NCI-H2227 (cell line): Measurements from ENCODE around the gene MACROD2.

Experiments used
- DNase-seq: peaks from one replicate; lab custom pipeline; 2025; ENCODE audit not compliant: unreplicated experiment; lab: John Stamatoyannopoulos, UW

MACROD2 gene

DNA sequence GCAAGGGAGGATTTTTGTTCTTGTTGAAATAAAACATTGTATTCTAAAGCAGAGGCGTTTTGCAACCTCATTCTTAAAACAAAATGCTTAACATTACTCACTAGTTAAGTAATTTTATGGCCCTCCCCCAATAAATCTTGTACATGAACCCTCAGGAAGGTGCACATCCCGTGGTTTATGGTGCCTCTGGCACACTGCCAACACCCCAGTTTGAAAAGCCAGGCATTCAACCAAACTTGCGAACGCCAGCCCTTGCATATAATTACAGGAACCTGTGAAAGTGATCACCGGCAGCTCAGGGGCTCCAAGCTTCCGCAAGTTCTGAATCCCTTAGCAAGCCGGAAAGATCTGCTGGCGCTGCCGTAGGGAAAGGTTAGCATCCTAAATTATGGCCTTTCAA is 1451.1 kb downstream of the MACROD2 start:
- peak; percentile 19 for DNase-seq

DNA sequence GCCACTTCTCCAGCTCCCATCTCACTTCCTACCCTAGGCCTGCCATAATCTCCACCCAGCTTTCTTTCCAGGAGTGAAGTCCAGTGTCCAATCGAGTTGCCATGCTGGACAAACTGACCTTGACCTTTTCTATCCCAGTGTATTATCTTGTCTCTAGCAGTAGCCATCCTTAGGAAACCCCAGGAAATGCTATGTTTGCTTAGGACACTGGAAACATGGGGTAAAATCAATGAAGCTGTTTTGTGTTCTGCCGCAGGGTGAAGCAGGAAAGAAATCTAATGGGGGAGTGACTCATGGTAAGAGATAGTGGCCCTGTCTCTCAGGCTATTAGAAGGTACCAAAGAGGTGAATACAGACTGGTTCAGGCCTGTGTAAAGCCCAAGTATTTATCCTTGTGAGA is 1452.2 kb downstream of the MACROD2 start:
- no peak for DNase-seq

DNA sequence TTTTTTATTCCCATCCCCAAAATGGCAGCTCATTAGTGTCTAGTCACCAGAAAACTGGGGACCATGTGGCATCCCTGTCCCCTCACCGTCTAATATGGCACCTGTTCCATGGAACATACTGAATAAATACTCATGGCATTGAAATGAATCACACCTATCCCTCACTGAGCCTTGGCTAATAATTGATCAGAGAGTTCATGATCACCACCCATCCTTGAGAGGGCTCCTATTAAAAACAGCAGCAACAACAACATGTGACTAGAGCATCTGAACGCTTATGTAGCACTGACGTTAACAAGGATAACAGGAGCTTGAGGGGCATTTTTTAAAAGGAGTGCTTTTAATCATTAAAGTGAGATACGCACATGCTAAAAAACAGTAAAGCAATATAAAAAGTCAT is 1453.7 kb downstream of the MACROD2 start:
- no peak for DNase-seq

GRCh38 chr20:15451241-15451640 is 1455.9 kb downstream of the MACROD2 start:
- no peak for DNase-seq

- no peak for DNase-seq
Measured at GRCh38 chr20:15455279-15455678, 1460.0 kb downstream of the MACROD2 start.

GRCh38 chr20:15461938-15462337 is 1466.6 kb downstream of the MACROD2 start:
- no peak for DNase-seq

DNA sequence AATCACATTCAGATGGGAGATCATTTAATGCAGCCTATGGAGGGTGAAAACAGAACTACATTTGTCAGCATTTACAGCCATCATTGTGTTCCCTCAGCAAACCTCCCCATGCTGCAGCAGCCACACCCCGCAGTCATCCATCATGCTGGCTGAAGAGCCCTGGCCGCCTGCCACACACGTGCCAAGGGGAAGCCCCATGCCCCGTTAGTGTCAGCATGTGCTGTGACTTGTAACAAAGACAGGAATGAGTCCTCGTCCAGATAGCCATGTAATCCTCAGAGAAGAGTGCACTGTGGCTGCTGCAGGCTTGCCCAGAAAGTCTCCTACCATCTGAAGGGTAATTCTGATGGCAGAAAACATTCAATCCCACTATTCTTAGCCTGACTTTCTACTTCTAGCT is 1480.2 kb downstream of the MACROD2 start:
- peak; percentile 10 for DNase-seq

- DNase-seq: no peak
Measured at GRCh38 chr20:15476186-15476585, 1480.9 kb downstream of the MACROD2 start.

- DNase-seq: no peak
Measured at GRCh38 chr20:15476781-15477180, 1481.5 kb downstream of the MACROD2 start.

GRCh38 chr20:15482525-15482924 is 1487.2 kb downstream of the MACROD2 start:
- DNase-seq: no peak

GRCh38 chr20:15485519-15485918 is 1490.2 kb downstream of the MACROD2 start:
- DNase-seq: no peak

- no peak for DNase-seq
Measured at GRCh38 chr20:15487030-15487429, 1491.7 kb downstream of the MACROD2 start.

GRCh38 chr20:15487682-15488081 is 1492.4 kb downstream of the MACROD2 start:
- no peak for DNase-seq

GRCh38 chr20:15491575-15491974 is 1496.3 kb downstream of the MACROD2 start:
- peak; percentile 2 for DNase-seq

- DNase-seq: no peak
Measured at GRCh38 chr20:15494851-15495250, 1499.5 kb downstream of the MACROD2 start.

- DNase-seq: no peak
Measured at GRCh38 chr20:15496501-15497039, 1501.3 kb downstream of the MACROD2 start.

DNA sequence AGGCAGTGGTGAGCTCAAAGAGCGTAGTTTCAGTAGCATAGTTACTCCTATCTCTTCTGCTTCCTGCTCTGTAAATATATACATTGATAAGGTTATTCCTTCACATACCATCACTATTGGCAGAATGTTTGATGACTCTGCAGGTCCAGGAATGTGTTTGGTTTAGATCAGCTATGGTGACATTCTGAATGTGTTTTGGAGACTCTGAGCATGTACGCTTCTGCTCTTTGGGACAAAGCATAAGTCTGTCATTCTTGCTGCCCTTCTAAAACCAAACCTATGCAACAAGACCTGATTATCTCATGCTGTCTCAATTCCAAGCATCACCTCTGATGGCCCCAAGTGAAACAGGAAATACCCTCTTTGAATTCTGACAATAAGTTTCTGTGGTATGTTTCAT is 1503.6 kb downstream of the MACROD2 start:
- DNase-seq: no peak

GRCh38 chr20:15506311-15506710 is 1511.0 kb downstream of the MACROD2 start:
- no peak for DNase-seq

DNA sequence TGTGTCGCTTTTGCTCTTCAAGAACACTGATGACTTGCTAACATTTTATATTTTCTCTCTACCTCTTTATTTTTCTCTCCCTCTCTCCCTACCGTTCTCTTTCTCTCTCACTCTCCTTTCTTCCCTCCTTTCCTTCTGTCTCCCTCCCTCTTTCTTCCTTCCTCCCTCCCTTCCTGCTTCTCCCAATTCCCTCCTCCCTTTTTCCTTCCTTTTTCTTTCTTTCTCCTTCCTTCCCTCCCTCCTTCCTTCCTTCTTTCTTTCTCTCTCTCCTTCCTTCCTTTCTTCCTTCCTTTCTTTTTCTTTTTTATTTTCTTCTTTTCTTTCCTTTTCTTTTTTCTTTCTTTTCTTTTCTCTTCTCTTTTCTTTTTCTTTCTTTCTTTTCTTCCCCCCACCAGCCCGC is 1511.8 kb downstream of the MACROD2 start:
- no peak for DNase-seq

DNA sequence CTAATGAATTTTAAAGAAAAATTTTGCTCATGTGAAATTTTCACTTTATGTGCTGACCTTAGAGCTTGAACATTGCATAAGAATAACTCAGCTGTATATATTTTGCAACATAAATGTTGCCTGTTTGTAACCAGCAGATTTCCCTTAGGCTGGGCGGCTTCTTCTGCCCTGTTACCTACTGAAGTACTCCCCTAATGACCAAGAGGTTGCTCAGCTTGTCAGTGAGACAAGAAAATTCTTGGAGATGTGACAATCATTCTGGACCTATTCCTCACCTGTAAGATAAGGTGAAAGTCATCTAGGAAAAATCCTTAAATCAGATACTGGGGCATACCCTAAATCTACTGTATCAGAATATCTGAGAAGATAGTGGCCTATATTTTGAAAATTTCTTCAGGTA is 1516.2 kb downstream of the MACROD2 start:
- DNase-seq: no peak

- peak; percentile 6 for DNase-seq
Measured at GRCh38 chr20:15512916-15513315, 1517.6 kb downstream of the MACROD2 start.

- no peak for DNase-seq
Measured at GRCh38 chr20:15515691-15516090, 1520.4 kb downstream of the MACROD2 start.

DNA sequence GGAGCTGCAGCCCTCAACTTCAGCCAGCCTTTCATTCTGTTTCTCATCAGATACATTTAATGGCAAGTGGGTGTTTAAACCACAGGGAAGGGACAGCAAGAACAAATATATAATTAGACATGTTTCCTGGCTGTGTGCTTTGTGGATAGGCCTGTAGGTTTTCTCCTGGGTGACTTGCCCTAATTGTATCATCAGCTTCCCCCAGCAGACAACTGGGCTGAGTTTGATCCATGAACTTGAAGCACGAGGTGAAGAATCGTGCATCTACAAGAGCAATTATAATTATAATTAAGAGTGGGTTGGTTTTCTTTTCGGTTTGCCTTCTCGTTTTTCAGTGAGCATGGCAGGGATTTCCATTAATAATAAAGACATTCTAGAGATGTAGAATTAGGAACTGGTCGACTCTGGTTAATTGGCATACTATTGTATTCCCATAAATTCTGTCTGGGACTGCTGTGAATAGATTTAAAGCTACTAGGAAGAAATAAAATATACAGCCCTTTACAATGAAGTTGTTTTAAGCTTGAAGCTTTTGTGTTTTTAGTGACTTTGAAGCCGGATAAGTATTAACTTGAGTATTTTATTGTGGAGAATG is 1525.7 kb downstream of the MACROD2 start:
- no peak for DNase-seq
